Right hindlimb (tissue), 1 donor: ENCODE data around the gene FAM98C.
"Not testable (repeated sequence)": the region's sequence is repeated elsewhere in the genome, so short reads cannot be mapped to it uniquely, and the experiment has no call there.

Experiments
- DNase-seq: peaks from one replicate; pipeline ENCODE4 v3.0.0-alpha.2; 2018

The FAM98C gene

DNA sequence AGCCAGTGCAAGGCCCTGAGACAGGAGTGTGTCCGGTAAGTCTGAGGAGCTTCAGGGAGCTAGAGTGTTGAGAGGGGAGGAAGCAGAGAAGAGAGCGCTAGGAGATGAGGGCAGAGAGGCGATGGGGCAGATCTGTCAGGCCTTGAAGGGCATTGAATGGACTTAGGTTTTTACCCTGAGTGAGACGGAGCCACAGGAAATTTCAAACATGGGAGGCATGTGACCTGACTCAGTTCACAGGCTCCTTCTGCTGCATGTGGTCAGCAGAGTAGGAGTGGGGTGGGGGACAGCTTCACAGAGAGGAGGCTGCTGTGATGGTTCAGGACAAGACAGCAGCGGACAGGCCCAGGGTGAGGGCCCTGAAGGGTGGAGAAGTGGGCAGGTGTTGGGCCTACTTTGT lies 2.5 kb upstream of the FAM98C start:
- DNase-seq: no peak

DNA sequence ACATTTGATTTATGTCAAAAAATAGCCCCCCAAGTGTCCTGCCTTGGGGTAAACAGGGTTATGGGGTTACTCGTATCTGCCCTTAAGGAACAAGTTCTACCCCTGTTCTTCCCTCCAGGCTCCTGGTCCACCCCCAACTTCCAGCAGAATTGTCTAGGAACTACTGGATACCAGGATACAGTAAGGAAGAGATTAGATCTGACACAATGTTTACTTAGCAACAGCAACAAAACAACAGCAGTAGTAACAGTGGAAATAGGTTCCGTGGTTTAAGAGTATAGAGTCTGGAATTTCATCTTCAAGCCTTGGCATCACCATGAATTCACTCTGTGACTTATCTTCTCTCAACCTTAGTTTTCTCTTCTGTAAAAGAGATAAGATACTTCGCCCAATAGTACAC lies 1.7 kb upstream of the FAM98C start:
- DNase-seq: no peak

DNA sequence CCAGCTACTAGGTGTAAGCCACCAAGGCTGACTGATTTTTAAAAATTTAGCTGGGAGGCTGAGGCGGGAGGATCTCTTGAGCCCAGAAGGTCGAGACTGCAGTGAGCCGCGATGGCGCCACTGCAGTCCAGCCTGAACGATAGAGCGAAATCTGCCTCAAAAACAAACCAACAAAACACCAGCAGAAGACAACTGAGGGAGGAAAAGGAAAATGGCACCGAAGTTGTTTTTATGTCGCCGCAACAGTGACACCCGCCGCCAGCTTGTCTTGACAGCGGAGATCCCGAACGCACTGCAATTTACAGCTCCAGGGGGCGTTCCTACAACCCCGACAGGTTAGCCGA lies 298 bp upstream of the FAM98C start:
- DNase-seq: no peak

DNA sequence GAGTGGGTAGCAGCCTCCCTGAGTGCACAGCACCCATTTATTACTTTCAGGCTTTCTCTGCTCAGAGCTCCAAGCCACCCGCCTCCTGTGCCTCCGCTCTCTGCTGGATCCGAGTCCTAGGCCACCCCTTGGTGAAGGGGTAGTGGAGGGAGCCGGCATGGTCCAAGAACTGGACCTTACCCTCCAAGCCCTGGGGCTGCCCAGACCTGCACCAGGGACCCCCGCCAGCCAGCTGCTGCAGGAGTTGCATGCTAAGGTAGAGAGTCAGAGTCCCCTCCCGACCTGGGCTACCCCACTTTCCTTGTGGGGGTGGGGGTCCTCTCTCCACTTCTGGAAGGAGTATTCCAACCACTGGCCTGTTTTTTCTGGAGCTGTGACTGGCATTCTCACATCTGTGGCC lies 2.0 kb downstream of the FAM98C start:
- no peak for DNase-seq

DNA sequence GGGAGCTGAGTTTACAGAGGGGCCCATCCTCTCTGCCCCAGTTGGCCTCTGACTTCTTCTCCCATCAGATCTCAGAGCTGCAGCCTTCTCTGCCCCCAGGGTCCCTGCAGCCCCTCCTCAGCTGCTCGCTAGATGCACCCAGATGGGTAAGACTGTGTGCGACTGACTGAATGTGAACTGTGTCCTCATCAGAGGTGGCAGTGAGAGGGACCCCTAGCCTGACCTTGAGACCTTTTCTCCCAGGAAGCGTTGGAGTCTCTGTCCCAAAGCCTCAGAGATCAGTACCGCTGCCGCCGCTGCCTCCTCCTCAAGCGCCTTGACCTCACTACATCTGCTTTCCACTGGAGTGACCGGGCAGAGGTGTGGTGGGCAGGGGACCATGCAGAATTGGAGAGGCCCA lies 2.4 kb downstream of the FAM98C start:
- no peak for DNase-seq

DNA sequence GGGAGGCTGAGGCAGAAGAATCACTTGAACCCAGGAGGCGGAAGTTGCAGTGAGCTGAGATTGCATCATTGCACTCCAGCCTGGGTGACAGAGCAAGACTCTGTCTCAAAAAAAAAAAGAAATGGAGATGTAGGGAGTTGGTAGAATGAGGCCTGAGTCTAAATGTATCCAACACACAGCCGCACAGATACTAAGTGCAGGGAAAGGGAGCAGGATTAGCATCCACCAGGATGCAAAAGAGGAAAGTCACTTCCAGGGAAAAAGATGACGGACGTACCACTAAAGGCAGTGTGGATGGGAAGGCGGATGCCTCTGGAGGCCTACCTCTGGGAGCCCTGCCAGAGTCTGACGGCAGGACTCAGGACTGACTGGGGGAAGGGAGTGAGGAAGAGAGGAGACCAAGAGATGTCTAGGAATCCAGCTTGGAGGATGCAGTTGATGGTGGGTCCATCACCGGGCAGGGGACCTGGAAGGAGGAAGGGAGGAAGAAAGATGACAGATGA lies 6.8 kb downstream of the FAM98C start:
- DNase-seq: peak; percentile 58

DNA sequence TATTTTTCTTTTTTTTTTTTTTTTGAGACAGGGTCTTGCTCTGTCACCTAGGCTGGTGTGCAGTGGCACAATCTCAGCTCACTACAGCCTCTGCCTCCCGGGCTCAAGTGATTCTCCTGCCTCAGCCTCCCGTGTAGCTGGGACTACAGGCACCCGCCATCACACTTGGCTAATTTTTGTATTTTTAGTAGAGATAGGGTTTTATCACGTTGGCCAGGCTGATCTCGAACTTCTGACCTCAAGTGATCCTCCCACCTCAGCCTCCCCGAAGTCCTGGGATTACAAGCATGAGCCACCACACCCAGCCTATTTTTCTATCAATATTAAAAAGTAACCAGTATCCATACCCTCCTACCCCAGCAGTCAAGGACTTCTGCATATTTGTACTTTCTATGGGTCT lies 7.5 kb downstream of the FAM98C start:
- not testable (repeated sequence) for DNase-seq

DNA sequence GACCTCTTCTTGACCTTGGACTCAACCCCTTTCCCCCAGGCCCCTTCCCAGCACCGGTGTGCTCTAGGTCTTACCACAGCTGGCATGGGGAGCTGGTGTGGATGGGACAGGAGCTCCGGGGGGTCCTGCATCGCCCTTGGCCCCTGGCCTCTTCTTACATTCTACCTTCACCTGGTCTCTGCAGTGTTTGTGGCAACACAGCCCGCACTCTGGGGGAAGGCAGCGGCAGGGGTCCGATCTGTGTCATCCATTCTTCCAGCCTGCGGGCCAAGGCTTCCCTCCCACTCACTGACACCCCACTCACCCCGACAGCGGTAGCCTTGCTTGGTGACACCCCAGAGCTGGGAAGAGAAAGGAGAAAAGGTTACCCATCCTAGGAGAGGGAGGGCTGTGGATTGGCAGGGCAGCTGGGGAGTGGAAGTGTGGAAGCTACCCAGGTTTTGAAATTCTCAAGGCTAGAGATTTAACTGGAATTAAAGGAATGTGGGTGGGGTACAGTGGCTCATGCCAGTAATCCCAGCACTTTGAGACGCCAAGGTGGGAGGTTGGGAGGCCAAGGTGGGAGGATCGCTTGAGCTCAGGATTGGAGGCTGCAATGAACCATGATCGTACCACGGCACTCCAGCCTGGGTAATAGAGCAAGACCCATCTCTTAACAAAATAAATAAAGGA lies 8.3 kb downstream of the FAM98C start:
- no peak for DNase-seq

DNA sequence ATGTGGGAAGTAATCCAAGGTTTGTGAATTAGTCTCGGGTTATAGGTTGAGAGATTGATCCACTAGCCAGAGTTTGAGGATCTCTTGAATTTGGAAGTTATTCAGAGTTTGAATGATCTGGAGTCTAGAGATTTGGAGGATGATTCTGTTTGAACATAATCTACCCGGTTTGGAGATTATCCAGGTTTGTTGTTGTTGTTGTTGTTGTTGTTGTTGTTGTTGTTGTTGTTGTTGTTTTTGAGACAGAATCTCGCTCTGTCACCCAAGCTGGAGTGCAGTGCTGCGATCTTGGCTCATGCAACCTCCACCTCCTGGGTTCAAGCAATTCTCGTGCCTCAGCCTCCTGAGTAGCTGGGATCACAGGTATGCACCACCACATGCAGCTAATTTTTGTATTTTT lies 9.0 kb downstream of the FAM98C start:
- DNase-seq: not testable (repeated sequence)

DNA sequence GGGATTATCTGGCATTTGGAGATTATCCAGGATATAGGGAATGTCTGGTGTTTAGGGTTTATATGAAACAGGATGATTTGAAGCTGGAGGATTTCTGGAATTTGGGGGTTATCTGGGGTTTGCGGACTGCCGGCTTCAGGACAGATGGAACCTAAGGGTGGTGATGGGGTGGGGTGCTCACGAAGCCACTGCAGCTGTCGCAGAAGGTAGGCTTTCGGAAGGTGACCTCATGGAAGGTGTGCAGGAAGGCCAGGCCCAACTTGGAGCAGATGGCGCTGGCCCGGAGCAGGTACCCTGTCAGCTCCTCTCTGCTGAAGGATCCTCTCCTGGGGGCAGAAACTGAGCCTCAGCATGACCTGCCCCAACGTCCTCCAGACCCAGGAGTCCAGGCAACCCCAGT lies 9.6 kb downstream of the FAM98C start:
- no peak for DNase-seq

DNA sequence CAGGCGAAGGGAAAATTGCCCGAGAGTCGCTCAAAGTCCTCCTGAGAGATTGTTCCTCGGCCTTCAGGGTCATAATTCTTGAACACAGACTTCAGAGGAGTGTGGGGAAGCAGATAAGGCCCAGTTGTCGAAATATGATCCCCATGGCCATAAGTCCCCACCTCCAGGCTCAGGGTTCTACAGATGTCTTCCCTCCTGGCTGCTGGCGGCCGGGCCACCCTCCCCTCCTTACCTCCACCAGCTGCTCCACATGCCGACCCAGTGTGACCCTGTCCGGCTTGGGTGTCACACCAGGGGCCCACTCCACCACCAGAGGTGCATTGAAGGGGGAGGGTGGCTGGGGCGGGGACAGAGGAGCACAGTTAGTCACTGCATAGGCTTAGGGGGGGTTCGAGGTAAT lies 10.1 kb downstream of the FAM98C start:
- no peak for DNase-seq

DNA sequence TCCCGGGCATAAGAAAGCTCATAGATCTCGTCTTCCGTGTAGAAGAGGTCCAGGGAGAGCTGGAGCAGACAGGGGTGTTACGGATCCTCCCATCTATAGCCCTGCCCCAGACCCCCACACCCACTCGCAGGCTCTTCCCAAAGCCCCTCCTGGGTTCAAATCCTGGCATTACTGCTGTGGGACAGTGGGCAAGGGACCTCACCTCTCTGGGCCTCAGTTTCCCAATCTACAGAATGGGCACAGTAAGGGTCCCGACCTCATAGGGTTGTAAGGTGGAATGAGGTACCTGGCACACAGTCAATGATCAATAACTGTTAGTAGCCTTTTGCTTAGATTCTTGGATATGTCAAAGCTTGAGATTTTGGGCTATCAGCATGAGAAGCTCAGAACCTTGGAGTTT lies 10.5 kb downstream of the FAM98C start:
- no peak for DNase-seq

DNA sequence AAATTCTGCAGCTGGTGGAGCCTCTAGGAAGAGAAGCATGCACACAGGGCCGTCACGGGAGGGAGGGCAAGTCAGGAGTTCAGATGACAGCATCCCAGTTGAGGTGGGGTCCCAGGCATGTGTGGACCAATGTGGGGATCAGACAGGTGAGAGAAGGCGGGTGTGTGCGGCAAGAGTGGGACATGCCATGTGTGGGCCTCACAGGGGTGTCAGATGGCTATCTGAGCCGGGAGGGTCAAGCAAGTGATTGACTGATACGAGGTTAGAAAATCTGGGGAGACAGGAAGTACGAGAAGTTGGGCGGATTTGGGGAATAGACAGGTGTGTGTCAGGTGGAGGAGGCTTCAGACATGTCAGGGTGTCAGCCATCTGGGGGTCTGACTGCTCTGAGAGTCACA lies 14.3 kb downstream of the FAM98C start:
- DNase-seq: no peak

DNA sequence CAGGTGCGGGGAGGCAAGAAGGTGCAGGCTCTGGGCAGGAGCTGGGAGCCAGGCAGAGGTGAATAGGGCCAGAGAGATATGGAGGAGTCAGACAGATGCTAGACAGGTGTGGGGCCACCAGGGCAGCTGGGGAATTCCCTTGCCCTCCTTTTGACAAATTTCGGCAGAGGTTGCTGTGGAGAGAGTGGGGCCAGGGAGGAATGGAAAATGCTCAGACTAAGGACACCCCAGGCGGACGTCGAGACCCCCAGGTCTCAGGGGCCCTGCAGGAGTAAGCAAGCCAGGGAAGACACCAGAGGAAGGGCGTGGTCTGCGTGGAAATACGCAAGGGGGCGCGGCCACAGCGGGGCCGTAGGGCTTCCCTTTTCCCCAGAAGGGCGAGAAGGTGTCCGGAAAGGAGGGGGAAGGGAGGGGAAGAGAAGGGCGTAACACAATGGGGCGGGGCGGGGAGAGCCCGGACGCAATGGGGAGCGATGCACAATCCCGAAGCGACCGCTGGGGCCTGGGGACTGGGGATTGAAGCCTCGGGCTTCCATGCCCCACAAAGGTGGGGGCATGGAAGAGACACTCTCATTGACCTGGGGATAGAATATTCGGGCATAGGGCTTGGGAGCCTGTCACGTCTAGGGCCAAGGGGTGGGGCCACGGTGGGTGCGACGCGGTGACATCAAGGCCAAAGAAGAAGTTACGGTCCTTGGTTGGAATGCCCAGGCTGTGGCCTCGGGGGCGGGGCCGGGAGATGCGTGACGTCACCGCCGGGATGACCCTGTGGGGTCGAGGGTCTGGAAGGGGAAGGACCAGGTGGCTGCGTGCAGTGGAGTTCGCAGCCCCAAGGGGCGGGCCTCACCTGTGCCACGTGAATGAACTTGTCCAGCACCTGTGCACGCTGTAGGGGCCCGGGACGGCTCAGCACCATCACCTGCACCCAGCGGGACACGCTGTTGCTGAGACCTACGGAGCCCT lies 14.9 kb downstream of the FAM98C start:
- peak; percentile 38 for DNase-seq

DNA sequence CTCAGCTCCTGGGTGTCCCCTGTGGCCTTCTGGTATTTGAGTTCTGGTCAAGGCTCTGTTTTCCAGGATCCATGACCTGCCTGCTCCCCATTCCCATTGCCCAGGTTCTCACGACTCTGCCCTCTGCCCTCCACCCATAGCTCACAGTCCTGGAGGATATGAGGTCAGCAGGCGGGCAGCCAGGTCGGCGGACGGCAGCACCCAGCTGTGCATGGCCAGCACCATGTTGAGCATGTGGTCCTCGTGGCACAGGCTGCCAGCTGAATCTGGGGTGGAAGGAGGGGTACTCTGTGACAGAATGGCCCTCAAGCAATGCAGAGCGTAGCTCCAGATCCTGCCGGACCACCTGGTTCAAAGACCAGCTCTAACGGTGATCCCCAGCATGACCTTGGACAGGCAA lies 18.0 kb downstream of the FAM98C start:
- DNase-seq: no peak

DNA sequence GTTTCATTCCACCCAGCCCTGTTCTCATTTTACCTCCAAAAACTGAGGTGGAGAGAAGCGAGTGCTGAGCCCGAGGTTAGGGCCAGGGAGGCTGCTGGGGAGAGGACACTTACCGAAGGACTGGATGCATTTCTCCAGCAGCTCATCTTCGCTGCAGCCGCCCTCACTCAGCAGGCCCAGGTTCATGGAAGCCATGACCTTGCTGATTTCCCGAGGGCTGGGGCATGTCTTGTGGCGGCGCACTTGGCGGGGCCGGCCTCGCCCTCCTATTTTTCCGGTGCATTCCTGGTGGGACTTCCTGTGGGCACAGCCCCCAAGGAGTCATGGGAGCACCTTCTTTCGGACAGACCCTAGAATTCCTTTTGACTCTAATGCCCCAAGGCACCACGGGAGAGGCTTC lies 19.0 kb downstream of the FAM98C start:
- DNase-seq: no peak

DNA sequence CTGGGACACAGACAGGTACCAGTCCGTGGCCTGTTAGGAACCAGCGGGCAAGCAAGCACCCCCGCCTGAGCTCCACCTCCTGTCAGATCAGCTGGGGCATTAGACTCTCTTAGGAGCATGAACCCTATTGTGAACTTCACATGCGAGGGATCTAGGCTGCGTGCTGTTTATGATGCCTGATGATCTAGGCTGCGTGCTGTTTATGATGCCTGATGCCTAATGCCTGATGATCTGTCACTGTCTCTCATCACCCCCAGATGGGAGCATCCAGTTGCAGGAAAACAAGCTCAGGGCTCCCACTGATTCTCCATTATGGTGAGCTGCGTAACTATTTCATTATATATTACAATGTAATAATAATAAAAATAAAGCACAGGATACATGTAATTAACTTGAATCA lies 19.5 kb downstream of the FAM98C start:
- DNase-seq: no peak

DNA sequence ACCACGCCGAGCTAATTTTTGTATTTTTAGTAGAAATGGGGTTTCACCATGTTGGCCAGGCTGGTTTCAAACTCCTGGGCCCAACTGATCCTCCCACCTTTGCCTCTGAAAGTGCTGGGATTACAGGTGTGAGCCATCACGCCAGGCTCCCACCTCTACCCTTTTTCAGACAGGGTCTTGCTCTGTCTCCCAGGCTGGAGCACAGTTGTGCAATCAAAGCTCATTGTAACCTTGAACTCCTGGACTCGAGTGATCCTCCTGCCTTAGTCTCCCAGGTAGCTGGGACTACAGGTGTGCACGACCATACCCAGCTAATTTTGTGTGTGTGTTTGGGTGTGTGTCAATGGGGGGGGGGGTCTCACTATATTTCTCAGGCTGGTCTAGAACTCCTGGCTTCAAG lies 21.4 kb downstream of the FAM98C start:
- DNase-seq: no peak

DNA sequence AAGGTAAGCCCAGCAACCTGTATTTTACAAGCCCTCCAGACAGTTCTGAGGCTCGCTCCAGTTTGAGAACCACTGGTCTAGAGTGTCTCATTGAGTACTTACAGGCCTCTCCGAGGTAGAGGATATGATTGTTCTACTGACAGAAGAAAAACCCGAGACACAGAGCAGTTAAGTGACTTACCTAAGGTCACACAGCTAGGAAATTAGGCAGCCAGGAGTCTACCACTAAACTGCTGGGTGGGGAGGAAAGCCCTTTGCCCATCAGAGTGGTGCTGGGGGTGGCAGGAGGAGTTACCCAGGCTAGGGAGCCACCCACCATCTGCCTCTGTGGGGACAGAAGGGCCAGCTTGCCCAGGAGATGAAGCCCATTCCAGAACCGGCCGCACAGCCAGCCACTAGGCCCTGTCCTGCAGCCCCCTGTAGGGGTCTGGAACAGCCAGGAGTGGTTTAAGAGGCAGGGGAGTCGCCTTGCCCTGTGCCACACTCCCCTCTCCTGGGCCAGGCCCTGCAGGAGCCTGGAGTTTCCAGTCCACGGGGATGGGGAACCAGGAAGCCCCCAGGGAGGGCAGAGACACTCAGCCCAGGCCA lies 22.4 kb downstream of the FAM98C start:
- DNase-seq: no peak

DNA sequence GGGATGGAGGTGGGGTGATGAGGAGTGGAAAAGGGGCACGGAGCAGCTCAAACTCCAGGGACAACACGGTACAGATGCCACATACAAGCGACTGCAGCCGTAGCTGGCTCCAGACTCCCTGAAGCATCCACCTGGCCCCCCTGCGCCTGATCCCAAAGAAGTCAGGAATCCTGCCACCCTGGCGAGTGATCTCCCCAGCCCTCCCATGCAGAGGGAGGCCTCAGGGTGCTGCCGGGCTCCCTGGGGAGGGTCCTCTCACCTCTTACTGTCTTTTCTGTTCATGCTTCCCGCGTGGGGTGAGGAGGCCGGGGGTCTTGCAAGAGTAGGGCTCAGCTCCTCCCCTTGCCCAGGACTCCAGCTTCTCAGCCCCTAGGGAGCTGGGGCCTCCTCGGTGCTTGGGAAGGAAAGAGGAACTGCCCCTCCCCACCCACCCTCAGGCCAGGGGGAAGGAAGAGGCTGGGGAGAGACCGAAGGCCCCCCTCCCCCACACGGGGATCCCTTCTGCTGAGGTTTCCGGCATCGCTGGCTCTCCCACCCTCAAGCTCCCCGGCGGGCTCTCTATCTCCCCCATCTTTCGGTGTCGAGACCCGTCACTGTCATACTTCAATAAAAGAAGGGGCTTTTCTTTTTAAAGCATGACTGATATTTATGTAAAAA lies 23.0 kb downstream of the FAM98C start, which contains the start of gene RASGRP4:
Gene RASGRP4, minus strand, starts transcription at position 410 of the 657 bp plus-strand sequence. Its CDS starts 128 bp downstream, at position 282.
- DNase-seq: no peak

DNA sequence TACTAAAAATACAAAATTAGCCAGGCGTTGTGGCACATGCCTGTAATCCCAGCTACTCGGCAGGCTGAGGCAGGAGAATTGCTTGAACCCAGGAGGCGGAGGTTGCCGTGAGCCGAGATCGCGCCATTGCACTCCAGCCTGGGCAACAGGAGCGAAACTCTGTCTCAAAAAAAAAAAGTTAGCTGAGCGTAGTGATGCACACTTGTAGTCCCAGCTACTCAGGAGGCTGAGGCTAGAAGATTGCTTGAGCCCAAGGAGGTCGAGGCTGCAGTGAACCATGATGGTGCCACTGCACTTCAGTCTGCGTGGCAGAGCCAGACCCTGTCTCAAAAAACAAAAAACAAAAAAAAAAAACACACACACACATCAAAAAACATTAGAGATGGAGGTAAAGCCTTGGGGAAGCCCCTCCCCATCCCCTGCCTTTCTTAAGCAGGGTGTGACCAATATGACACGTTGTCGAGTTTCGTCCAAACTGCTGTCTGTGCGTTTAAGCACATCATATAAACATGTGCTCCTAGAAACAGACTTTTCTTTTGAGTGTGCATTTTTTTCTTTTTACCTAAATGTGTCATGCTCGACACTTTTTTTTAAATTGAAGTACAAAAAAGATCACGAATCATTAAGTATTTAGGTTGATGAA lies 24.3 kb downstream of the FAM98C start:
- DNase-seq: not testable (repeated sequence)

DNA sequence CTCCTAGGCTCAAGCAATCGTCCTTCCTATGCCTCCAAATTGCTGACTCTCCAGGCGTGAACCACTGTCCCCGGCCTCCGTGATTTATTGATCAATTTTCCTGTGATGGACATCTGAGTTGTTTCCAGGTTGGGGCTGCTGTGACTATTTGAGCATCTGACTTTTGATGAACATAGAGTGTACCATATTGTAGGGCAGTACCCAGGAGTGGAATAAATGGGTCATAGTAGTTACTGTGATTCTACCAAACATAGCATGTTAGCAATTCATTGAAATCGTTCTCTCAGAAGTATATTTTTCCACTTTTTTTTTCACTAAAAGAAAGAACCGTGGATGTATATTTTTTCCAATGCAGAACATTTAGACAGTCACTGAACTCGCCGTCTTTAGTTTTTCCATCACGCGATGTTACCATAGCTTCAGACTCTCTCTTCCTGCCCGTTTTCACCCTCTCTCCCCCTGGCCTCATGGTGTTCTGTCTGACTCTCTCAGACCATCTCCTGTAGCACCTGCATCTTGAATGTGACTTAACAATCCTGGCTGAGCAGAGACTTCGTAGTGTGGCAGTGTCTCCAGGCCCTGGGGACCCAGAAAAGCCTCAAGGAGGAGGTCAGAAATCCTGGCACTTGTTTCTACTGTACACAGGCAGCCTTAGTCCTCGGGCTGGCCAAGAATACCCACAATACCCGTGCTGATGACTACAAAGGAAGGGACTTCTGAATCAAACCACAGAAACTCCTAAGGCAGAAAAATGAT lies 26.3 kb downstream of the FAM98C start:
- DNase-seq: no peak
